Measurements from ENCODE around the gene RIT1.

The RIT1 gene

GRCh38 chr1:155847823-155848529 is 63.2 kb downstream of the RIT1 start:
- H3K36me3 ChIP-seq (replicated peaks; ENCODE audit: low read depth, low read length): peaks cover 58% of the 10 kb centered on the region
- no peak overlapping the region for H2AFZ ChIP-seq (ENCODE audit: low read depth, low read length)
- H3K79me2 ChIP-seq (ENCODE audit: low read length): peaks cover 94% of the 10 kb centered on the region
- H3K27ac ChIP-seq (ENCODE audit: low read length): no peak overlapping the region
- no peaks in the 10 kb centered on the region for H3K9me3 ChIP-seq (ENCODE audit: insufficient read depth, low read length)
- peaks cover 23% of the 10 kb centered on the region for H4K20me1 ChIP-seq (ENCODE audit: insufficient read depth, low read length)
- H3K9ac ChIP-seq (ENCODE audit: low read length): no peak overlapping the region
- H3K4me1 ChIP-seq (ENCODE audit: low read length): peaks cover 3% of the 10 kb centered on the region; the same call in 1 of the 2 replicates
- H3K27me3 ChIP-seq (ENCODE audit: low read depth, low read length): no peaks in the 10 kb centered on the region
- TF ChIP-seq EZH2phosphoT487 (IDR thresholded peaks at IDR 0.05; ENCODE audit: low read depth): no peak
- no peak for TF ChIP-seq CTCF (IDR thresholded peaks at IDR 0.05; ENCODE audit: low read depth, low read length)
- no peak overlapping the region for H3K4me2 ChIP-seq (ENCODE audit: low read length)
- no peak overlapping the region for H3K4me3 ChIP-seq (ENCODE audit: low read length)
